Measurements from ENCODE around the gene EEA1.

DNA sequence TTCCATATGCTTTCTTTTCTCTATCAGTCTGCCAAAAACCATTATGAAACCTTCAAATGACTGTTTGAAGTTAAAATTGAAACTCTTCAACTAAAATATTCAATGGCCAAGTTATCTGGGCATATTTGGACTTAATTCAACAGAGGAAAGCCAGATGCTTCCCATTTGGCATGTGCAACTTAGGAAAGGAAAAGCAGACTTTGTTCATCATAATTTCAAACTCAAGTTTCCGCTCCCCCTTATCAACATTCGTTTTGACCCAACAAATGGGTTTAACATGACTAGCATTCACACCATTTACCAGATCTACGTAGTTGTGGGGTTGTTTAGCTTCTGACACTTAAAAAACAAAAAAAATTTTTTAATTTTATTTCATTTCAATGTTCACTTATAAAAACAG, 150.6 kb downstream of the EEA1 start:
- TF ChIP-seq, protein P1, sequence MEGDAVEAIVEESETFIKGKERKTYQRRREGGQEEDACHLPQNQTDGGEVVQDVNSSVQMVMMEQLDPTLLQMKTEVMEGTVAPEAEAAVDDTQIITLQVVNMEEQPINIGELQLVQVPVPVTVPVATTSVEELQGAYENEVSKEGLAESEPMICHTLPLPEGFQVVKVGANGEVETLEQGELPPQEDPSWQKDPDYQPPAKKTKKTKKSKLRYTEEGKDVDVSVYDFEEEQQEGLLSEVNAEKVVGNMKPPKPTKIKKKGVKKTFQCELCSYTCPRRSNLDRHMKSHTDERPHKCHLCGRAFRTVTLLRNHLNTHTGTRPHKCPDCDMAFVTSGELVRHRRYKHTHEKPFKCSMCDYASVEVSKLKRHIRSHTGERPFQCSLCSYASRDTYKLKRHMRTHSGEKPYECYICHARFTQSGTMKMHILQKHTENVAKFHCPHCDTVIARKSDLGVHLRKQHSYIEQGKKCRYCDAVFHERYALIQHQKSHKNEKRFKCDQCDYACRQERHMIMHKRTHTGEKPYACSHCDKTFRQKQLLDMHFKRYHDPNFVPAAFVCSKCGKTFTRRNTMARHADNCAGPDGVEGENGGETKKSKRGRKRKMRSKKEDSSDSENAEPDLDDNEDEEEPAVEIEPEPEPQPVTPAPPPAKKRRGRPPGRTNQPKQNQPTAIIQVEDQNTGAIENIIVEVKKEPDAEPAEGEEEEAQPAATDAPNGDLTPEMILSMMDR (IDR thresholded peaks at IDR 0.05) = no peak
- TF ChIP-seq KDM1A (IDR thresholded peaks at IDR 0.05; ENCODE audit: low read depth) = no peak
- TF ChIP-seq NR3C1 (IDR thresholded peaks at IDR 0.05) = no peak
- no peak for TF ChIP-seq FOSL2 (IDR thresholded peaks at IDR 0.05)
- TF ChIP-seq FOSL2 (CRISPR knock-in tag; IDR thresholded peaks at IDR 0.05) = no peak
- TF ChIP-seq, protein P2, sequence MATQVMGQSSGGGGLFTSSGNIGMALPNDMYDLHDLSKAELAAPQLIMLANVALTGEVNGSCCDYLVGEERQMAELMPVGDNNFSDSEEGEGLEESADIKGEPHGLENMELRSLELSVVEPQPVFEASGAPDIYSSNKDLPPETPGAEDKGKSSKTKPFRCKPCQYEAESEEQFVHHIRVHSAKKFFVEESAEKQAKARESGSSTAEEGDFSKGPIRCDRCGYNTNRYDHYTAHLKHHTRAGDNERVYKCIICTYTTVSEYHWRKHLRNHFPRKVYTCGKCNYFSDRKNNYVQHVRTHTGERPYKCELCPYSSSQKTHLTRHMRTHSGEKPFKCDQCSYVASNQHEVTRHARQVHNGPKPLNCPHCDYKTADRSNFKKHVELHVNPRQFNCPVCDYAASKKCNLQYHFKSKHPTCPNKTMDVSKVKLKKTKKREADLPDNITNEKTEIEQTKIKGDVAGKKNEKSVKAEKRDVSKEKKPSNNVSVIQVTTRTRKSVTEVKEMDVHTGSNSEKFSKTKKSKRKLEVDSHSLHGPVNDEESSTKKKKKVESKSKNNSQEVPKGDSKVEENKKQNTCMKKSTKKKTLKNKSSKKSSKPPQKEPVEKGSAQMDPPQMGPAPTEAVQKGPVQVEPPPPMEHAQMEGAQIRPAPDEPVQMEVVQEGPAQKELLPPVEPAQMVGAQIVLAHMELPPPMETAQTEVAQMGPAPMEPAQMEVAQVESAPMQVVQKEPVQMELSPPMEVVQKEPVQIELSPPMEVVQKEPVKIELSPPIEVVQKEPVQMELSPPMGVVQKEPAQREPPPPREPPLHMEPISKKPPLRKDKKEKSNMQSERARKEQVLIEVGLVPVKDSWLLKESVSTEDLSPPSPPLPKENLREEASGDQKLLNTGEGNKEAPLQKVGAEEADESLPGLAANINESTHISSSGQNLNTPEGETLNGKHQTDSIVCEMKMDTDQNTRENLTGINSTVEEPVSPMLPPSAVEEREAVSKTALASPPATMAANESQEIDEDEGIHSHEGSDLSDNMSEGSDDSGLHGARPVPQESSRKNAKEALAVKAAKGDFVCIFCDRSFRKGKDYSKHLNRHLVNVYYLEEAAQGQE (IDR thresholded peaks at IDR 0.05) = no peak
- TF ChIP-seq, protein P3, sequence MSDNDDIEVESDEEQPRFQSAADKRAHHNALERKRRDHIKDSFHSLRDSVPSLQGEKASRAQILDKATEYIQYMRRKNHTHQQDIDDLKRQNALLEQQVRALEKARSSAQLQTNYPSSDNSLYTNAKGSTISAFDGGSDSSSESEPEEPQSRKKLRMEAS (IDR thresholded peaks at IDR 0.05) = no peak
- TF ChIP-seq, protein P4, sequence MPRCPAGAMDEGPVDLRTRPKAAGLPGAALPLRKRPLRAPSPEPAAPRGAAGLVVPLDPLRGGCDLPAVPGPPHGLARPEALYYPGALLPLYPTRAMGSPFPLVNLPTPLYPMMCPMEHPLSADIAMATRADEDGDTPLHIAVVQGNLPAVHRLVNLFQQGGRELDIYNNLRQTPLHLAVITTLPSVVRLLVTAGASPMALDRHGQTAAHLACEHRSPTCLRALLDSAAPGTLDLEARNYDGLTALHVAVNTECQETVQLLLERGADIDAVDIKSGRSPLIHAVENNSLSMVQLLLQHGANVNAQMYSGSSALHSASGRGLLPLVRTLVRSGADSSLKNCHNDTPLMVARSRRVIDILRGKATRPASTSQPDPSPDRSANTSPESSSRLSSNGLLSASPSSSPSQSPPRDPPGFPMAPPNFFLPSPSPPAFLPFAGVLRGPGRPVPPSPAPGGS (IDR thresholded peaks at IDR 0.05) = no peak
- TF ChIP-seq POLR2A (IDR thresholded peaks at IDR 0.05; ENCODE audit: low read length) = no peak

Measured in A549 (cell line).